Amniotic epithelial cell (primary cell): ENCODE data around the gene ATP8A2.
A peak's percentile ranks its signal among the peaks of the same experiment; 100 is the strongest.

Experiments used
- DNase-seq: peaks from one replicate; pipeline ENCODE4 v3.0.0-alpha.2; 2010; ENCODE audit warnings: low read depth

ATP8A2 gene

GRCh38 chr13:25384758-25385410 lies 13.1 kb downstream of the ATP8A2 start:
- no peak for DNase-seq

- no peak for DNase-seq
Observed at GRCh38 chr13:25391932-25392331, 20.2 kb downstream of the ATP8A2 start.

GRCh38 chr13:25394402-25395060 lies 22.8 kb downstream of the ATP8A2 start:
- DNase-seq = no peak

GRCh38 chr13:25397763-25398162 lies 26.0 kb downstream of the ATP8A2 start:
- no peak for DNase-seq

GRCh38 chr13:25400925-25401324 lies 29.2 kb downstream of the ATP8A2 start:
- no peak for DNase-seq

GRCh38 chr13:25401958-25402357 lies 30.2 kb downstream of the ATP8A2 start:
- peak; percentile 1 for DNase-seq

- DNase-seq = peak; percentile 3
Observed at GRCh38 chr13:25406377-25406776, 34.6 kb downstream of the ATP8A2 start.

GRCh38 chr13:25409938-25410337 lies 38.2 kb downstream of the ATP8A2 start:
- DNase-seq = no peak

GRCh38 chr13:25415241-25415640 lies 43.5 kb downstream of the ATP8A2 start:
- DNase-seq = no peak

GRCh38 chr13:25417535-25417934 lies 45.8 kb downstream of the ATP8A2 start:
- no peak for DNase-seq

- no peak for DNase-seq
Observed at GRCh38 chr13:25420161-25420560, 48.4 kb downstream of the ATP8A2 start.

- no peak for DNase-seq
Observed at GRCh38 chr13:25421612-25422011, 49.8 kb downstream of the ATP8A2 start.

- no peak for DNase-seq
Observed at GRCh38 chr13:25422153-25422552, 50.4 kb downstream of the ATP8A2 start.

GRCh38 chr13:25423831-25424230 lies 52.1 kb downstream of the ATP8A2 start:
- DNase-seq = no peak

GRCh38 chr13:25429466-25429865 lies 57.7 kb downstream of the ATP8A2 start:
- no peak for DNase-seq

GRCh38 chr13:25432691-25433090 lies 60.9 kb downstream of the ATP8A2 start:
- no peak for DNase-seq

GRCh38 chr13:25440061-25440460 lies 68.3 kb downstream of the ATP8A2 start:
- DNase-seq = no peak

- no peak for DNase-seq
Observed at GRCh38 chr13:25446261-25446660, 74.5 kb downstream of the ATP8A2 start.

GRCh38 chr13:25447396-25447795 lies 75.6 kb downstream of the ATP8A2 start:
- DNase-seq = no peak

- no peak for DNase-seq
Observed at GRCh38 chr13:25453850-25454365, 82.1 kb downstream of the ATP8A2 start.

GRCh38 chr13:25455146-25455545 lies 83.4 kb downstream of the ATP8A2 start:
- peak; percentile 48 for DNase-seq

- DNase-seq = no peak
Observed at GRCh38 chr13:25457566-25457965, 85.8 kb downstream of the ATP8A2 start.

GRCh38 chr13:25462301-25463125 lies 90.7 kb downstream of the ATP8A2 start:
- peak; percentile 94 for DNase-seq
